NCI-H2107 treated with DMSO at 0.1 percent for 48 hours (cell line): Measurements from ENCODE around the gene ERBB3.

Source experiments
- DNase-seq: peaks from one replicate; lab custom pipeline; 2025; ENCODE audit not compliant: unreplicated experiment; lab: John Stamatoyannopoulos, UW

Gene ERBB3

DNA sequence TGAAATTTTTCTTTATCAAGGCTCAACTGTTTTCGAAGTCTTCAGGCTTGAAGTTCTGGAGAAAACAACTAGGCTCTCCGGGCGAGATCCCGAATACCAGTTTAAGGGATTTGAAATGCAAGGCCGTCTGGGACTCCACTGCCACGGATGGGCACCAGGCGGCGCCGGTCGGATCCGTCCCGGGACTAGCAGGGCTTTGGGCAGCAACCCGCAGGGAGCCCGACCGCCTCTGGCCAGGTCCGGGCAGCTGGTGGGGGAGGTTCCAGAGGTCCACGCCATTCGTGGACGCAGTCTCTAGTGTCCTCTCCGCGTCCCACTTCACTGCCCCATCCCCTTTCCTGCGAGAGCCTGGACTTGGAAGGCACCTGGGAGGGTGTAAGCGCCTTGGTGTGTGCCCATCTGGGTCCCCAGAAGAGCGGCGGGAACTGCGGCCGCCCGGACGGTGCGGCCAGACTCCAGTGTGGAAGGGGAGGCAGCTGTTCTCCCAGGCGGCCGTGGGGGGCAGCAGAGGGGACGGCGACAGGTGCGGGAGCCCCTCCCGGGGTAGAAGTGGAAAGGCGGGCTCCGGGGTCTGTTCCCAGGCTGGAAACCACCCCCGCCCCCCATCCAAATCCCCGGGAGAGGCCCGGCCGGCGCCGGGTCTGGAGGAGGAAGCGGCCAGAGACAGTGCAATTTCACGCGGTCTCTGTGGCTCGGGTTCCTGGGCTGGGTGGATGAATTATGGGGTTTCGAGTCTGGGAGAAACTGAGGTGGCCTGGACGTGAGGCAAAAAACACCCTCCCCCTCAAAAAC, 838 bp upstream of the ERBB3 start:
- no peak for DNase-seq

DNA sequence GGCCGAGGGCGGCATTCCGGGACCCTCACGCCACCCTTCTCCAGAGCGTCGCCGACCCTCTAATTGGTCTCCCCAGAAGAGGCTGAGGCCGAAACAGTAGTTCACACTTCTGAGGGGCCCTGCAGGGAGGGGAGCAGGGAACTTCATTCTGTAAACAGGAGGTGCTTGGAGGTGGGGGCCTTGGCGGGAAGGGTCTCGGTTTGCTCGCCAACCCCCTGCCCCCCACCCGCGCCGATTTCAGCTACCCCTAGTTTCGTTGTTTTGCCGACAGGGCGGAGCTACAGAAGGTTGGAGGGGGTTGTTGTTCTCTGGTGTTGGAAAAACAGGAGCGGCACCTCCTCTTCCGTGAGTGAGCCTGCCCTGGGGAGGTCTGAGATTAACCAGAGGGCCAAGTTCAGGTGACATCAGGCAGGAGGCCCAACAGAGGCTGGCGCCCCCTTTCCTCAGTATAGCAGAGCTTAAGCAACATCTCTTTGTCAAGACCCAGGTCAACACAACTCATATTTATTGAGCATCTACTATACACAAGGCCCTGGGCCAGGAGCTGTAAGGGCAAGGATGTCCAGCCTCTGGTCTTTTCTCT, 682 bp downstream of the ERBB3 start:
- no peak for DNase-seq

DNA sequence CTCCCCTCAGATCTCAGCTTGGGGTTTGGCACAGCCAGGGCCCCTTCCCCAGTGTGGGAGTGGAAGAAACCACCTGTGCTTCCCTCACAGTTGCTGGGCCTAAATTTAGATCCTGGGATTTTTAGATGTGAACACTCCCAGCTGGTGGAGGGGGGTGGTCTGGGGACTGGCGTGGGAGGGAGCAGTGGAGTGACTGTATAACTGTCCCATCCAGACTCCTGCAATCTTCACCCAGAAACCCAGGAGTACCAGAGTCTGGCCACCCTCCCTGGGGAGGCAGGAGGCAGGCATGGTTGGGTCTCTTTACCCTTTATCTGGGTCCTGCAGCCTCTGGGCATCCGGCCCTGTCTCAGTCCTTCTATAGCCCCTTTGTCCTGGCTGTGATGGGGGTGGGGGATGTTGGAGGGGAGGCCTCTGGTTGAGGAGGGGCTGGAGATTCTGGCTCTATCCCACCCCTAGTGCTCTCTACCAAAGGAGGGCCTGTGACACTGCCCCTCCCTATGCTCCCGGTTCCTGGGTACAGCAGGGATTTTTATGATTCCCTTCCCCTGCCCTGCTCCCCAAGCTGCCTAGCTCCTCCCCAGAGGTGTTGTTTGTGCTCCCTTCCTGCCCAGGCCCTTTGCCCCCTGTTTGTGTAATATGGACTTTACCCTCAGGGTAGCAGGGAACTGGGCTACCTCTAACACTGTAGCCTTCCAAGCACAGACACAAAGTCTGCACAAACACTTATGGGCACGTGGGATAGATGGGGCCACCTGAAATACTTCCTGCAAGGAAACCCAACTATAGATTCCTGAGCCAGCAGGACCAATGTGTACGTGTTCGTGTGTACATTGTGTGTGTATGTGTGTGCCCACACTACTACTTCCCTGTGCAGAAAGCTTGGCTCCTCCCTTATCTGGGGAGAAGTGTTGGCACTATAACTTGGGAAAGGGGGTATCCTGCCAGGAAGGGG, 1.7 kb downstream of the ERBB3 start:
- no peak for DNase-seq

DNA sequence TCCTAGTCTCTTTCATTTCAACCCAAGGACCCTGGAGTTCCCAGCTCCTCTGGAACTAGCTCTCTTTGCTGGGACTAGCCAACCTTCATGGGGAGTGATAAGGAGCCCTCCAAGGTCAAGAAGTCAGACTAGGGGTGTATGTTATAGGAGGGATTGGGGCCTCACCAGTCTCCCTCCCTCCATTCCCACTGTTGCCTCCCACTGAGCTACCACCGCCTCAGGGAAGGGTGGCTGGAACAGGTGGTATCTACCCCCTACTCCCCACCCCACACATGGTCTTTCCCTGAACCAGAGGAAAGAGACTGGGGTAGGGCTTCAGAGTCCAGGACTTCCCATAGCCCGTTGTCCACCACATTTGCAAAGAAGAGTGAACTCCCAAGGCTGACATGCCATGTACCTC, 2.4 kb downstream of the ERBB3 start:
- no peak for DNase-seq

DNA sequence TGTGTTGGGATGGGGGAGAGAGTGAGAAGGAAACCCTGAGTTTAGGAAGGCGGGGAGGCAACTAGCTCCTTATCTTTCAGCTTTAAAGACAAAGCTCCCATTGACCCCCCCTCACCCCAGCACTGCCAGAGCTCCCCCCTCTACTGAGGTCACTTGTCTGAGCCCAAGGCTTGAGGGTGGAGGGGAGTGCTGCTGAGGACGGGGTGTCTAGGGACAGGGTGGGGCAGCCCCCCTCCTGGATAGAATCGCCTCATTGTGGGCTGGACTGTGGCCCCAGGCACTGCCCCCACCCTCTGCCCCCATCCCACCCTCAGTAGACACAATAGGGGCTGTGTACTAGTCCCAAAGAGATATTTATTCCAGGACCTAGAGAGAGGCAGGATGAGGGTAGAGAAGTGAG, 3.0 kb downstream of the ERBB3 start:
- DNase-seq: no peak

DNA sequence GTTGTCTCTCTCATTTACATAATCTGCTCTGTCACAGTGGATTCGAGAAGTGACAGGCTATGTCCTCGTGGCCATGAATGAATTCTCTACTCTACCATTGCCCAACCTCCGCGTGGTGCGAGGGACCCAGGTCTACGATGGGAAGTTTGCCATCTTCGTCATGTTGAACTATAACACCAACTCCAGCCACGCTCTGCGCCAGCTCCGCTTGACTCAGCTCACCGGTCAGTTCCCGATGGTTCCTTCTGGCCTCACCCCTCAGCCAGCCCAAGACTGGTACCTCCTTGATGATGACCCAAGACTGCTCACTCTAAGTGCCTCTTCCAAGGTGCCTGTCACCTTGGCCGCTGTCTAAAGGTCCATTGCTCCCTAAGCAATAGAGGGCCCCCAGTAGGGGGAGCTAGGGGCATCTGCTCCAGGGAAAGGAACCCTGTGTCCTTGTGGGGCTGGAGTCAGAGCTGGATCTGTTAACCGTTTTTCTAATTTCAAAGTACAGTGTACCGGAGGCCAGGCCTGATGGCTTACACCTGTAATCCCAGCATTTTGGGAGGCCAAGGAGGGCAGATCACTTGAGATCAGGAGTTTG, 5.1 kb downstream of the ERBB3 start:
- no peak for DNase-seq

DNA sequence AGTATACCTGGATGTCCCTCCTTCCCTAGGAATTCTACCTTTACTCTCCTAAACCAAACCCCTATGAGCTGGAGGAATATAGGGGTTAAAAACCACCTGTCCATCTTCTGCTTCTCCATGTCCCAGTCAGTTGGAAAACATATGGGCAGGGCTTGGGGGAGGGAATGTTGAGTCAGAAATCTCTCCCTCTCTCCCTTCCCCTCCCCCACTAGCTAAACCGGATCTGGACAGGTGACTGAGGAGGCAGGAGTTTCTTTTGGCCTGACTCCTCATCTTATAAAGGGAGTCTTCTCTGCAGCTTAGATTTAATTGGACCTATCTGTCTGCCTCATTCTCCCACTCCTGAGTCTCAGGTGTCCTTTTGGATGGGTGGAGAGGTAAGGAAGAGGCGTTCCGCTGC, 6.1 kb downstream of the ERBB3 start:
- no peak for DNase-seq

DNA sequence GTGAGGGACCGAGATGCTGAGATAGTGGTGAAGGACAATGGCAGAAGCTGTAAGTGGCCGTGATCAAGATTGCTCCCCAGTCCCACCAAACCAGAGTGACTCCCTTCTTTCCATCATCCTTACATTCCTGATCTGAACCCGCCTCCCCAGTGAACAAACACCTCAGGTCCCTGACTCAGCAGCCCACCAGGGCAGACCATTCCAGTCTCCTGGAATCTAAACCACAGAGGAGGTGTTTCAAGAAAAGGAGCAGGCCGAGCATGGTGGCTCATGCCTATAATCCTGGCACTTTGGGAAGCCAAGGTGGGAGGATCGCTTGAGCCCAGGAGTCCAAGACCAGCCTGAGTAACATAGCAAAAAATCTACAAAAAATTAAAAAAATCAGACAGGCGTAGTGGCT, 6.6 kb downstream of the ERBB3 start:
- DNase-seq: no peak

DNA sequence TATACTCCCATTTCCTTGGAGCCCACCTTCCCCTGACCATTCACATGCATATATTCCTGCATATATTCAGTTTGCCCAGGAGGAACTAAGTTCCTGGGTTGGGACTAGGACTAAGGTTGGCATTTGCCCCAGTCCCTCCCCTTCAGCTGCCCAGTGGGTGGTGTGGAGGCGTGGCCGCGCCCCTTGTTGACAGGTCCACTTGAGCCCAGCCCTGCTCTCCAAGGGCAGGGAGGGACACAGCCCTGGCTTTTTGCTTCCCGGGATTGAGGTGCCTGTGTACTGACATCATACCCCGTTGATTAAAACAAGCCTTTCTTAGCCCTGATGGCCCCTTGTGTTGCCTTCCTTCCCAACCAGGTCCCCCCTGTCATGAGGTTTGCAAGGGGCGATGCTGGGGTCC, 7.3 kb downstream of the ERBB3 start:
- DNase-seq: no peak

DNA sequence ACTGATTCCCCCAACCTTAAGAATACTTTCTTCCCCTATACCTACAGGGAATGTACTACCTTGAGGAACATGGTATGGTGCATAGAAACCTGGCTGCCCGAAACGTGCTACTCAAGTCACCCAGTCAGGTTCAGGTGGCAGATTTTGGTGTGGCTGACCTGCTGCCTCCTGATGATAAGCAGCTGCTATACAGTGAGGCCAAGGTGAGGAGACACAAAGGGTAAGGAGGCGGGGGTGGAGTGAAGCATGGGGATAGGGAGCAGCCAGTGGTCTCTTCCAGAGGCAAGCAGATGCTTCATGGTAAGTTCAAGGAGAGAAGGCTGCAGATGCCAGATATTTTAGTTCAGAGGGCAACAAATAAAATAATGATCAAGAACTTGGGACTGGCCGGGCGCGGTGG, 17.8 kb downstream of the ERBB3 start:
- DNase-seq: no peak

DNA sequence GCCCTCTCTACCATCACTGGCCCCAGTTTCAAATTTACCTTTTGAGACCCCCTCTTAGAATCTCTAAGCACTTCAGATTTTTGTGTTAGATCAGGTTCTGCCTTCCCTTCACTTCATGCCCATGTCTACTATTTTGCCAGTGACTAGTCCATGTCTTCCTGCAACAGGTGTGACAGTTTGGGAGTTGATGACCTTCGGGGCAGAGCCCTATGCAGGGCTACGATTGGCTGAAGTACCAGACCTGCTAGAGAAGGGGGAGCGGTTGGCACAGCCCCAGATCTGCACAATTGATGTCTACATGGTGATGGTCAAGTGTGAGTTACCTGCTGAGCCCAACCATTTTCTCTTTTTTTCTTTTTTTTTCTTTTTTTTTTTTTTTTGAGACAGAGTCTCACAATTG, 18.6 kb downstream of the ERBB3 start:
- no peak for DNase-seq

DNA sequence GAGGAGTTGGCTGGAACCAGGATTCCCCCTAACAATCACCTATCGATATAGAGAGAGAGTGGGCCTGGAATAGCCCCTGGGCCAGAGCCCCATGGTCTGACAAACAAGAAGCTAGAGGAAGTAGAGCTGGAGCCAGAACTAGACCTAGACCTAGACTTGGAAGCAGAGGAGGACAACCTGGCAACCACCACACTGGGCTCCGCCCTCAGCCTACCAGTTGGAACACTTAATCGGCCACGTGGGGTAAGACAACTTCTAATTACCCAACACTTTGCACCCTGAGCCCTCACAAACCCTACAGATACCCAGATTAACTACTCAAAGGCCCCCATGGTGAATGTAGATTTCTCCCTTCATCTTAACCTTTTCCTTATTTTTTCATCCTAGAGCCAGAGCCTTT, 19.8 kb downstream of the ERBB3 start:
- no peak for DNase-seq

DNA sequence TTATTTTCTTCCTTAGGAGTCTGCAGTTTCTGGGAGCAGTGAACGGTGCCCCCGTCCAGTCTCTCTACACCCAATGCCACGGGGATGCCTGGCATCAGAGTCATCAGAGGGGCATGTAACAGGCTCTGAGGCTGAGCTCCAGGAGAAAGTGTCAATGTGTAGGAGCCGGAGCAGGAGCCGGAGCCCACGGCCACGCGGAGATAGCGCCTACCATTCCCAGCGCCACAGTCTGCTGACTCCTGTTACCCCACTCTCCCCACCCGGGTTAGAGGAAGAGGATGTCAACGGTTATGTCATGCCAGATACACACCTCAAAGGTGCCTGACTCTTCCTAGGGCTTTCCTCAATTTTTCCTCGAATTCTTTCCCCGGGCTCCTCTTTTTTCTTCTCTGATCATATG, 21.1 kb downstream of the ERBB3 start:
- no peak for DNase-seq

DNA sequence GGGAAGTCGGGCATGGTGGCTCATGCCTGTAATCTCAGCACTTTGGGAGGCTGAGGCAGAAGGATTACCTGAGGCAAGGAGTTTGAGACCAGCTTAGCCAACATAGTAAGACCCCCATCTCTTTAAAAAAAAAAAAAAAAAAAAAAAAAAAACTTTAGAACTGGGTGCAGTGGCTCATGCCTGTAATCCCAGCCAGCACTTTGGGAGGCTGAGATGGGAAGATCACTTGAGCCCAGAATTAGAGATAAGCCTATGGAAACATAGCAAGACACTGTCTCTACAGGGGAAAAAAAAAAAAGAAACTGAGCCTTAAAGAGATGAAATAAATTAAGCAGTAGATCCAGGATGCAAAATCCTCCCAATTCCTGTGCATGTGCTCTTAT, 22.7 kb downstream of the ERBB3 start:
- DNase-seq: no peak

DNA sequence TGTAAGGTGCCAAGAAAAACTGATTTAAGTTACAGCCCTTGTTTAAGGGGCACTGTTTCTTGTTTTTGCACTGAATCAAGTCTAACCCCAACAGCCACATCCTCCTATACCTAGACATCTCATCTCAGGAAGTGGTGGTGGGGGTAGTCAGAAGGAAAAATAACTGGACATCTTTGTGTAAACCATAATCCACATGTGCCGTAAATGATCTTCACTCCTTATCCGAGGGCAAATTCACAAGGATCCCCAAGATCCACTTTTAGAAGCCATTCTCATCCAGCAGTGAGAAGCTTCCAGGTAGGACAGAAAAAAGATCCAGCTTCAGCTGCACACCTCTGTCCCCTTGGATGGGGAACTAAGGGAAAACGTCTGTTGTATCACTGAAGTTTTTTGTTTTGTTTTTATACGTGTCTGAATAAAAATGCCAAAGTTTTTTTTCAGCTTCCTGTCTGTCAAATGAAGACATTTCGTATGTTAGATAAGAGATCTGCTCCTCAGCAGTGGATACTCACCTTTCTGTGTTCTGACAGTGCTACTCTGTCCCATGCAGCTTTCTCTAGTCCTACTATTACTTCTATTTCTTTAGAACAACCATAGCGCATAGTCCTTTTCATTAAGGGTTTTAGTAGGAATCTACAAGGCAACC, 23.2 kb downstream of the ERBB3 start:
- DNase-seq: no peak

DNA sequence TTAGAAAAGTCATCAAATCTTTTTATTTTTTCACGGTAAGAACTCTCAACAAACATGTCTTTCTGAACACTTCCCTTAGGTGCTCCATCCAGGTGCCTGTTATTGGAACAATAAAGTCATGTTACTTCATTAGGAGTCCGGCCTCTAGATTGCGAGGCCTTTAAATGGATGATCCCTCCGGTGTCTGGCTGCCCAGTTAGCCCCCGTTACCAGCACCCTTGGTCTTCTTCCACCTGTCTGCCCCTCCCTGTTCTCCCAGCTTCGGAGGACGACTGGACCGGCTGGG, 23.8 kb downstream of the ERBB3 start:
- no peak for DNase-seq

DNA sequence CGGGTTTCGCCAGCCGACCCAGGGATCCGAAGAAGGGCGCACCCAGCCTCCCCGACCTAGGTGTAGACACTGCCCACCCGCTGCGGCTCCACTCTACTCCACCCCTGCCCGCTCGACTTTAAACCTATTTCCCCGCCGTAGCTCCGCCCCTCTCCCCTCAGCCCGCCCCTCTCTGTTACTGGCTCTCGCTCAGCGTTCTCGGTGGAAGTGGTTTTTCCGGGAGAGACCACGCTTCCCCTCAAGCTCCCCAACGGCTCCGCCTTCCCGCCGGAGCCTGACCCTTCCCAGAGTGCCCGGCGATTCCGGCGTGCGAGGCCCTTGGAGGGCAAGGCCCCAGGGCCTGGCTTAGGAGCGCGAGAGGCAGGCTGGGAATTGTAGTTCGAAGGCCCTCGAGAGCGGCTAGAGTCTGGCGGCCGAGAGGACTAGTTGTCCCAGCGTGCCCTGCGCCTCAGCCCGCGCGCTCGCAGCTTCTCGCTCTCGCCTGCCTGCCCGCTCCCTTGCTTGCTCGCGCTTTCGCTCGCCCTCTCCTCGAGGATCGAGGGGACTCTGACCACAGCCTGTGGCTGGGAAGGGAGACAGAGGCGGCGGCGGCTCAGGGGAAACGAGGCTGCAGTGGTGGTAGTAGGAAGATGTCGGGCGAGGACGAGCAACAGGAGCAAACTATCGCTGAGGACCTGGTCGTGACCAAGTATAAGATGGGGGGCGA, 24.3 kb downstream of the ERBB3 start, which contains the start of gene PA2G4:
PA2G4 (plus strand) TSS at position 451 of the 706 bp plus-strand sequence; CDS start at position 630, 179 bp downstream.
- DNase-seq: peak; percentile 98

DNA sequence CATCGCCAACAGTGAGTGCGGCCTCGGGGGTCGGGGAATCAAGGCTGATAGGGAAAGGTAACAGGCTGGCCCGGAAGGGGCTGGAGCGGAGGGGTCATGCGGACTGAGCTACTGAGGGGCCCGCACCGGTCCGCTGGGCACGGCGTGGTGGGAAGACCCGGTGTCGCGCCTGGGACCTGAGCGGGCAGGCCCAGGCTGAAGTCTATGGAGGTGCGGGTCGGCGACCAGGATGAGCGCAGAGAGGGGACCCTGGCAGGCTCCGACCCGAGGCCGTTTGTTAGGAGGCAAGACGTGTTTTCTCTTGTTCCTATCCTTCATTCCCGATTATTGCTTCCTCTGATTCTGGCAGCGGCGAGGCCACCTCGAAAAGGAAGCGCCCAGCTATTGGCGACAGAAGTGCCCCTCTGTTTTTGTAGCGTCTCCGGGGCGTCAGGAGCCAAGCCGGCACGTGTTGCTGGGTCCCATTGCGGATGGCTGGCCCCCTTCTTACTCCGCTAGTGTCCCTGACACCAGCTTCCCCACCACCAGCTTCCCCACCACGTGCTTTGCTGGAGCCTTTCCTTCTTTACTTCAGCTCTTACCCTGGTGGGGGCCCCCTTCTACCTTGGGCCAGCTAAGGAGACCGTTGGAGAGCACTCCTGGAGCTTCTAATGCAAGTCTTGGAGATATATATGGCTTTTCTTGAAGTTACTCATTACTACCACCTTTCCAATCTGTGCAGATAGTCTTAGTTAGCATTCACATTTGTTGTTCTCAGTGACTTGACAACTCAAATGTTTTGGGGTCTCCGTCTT, 25.0 kb downstream of the ERBB3 start:
- no peak for DNase-seq

DNA sequence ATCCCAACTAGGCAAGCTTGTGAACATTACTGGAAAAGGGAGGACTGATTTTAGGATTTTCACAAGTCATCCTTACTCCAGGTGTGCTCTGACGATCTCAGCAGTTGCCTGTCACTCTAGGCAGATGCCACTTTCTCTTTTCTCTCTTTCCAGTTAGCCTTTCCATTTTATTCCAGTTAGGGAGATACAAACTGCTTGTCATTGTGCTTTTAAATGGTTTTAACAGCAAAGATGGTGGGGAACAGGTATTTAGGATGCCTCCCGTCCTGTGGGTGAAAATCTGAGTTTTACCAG, 25.6 kb downstream of the ERBB3 start:
- DNase-seq: no peak

DNA sequence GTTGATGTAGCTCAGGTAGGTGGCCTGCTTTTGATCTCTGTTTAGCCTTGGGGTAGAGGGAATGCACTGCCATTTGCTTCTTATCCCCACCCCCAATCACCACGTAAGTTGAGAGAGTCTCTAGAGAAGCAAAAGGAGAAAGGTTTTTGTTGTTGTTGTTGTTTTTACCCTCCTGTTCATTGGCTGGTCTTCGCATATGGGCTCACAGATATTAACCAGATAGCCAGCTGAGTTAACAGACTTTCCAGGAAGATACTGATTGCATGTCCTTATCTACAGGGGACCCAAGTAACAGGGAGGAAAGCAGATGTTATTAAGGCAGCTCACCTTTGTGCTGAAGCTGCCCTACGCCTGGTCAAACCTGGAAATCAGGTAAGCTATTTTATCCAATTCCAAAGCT, 27.3 kb downstream of the ERBB3 start:
- DNase-seq: no peak
